ENCODE data around the gene TMEFF1.
"Not testable (repeated sequence)": the region's sequence is repeated elsewhere in the genome, so short reads cannot be mapped to it uniquely, and the experiment has no call there.

Gene TMEFF1

DNA sequence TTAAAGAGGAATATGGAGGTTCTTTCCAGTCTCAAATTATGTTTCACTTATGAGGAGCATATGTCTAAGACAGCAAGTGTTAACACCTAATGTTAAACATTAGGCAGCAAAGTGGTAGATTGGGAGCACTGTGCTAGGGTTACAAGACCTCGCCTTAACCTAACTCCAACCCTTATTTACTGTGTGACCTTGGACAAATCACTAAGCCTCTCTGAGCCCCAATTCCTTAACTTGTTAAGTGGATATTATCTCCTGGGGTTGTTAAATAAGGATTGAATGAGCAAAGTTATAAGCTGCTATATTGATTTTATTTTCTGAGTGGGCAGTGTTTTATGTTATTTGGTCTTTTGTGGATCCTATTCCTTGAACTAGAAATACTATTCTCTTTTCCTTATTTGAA, 38.3 kb downstream of the TMEFF1 start:
- TF ChIP-seq CTCF (conservative IDR thresholded peaks at IDR 0.05; ENCODE audit: low read length) = no peak
- no peak overlapping the region for H3K4me3 ChIP-seq (ENCODE audit: low read length)
- no peak for DNase-seq (ENCODE audit: low read depth)

DNA sequence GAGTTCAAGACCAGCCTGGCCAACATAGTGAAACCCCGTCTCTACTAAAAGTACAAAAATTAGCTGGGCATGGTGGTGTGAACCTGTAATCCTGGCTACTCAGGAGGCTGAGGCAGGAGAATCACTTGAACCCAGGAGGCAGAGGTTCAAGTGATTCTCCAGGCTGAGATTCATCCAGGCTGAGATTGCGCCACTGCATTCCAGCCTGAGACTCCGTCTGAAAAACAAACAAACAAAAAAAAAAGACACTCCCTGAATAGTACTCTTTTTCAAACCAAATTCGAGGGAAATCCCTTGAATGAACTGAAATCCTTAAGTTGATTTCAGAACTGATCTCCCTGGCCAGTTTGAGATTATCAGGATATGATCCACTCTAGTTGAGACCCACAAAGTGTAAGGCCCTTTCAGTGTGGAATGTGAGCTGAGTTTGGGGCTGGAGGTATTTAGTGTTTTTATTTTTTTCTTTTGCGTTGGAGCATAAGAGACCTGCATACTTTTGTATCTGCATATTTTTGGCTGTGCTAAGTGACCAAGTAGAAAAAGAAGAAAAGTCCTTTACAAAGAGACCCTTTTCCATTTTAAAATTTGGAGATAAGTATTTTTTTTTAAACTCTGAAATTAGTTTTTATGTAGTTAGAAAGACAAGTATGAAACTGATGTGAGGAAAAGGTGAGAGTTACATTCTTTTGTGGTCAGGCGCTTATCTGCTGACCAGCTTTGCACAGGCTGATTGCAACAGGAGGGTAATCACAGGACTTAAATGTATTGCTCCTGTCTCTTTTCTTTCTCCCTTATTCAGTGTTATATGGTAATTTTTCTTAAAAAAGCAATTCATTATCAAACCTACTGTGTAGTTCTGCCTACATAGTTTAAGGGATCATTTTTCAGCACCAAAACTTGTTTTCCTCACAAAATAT, 42.9 kb downstream of the TMEFF1 start:
- no peak for TF ChIP-seq CTCF (conservative IDR thresholded peaks at IDR 0.05; ENCODE audit: low read length)
- peak; percentile 26 for DNase-seq (ENCODE audit: low read depth)
- H3K4me3 ChIP-seq (ENCODE audit: low read length) = no peak overlapping the region

GRCh38 chr9:100521282-100521681, 48.3 kb downstream of the TMEFF1 start:
- TF ChIP-seq CTCF (conservative IDR thresholded peaks at IDR 0.05; ENCODE audit: low read length) = no peak
- H3K4me3 ChIP-seq (ENCODE audit: low read length) = no peak overlapping the region
- no peak for DNase-seq (ENCODE audit: low read depth)

DNA sequence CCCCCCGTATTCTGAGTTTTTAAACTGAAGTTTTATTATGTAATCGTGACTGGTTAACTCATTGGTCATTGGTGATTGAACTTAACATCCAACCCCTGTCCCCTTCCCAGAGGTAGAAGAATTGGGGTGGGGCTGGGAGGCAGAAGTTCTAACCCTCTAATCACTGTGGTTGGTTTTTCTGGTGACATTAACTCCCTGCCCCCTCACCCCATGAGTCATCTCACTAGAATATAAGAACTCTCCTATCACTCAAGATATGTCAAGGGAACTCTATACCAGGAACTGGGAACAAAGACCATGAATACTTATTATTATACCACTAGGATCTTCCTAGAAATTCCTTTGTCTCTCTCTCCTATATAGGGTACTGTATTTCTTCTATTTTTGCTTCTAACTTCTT, 52.6 kb downstream of the TMEFF1 start:
- no peak for DNase-seq (ENCODE audit: low read depth)
- H3K4me3 ChIP-seq (ENCODE audit: low read length) = no peak overlapping the region
- no peak for TF ChIP-seq CTCF (conservative IDR thresholded peaks at IDR 0.05; ENCODE audit: low read length)

- not testable (repeated sequence) for DNase-seq (ENCODE audit: low read depth); H3K4me3 ChIP-seq (ENCODE audit: low read length)
These were observed 54.3 kb downstream of the TMEFF1 start for GRCh38 chr9:100527180-100527794.

DNA sequence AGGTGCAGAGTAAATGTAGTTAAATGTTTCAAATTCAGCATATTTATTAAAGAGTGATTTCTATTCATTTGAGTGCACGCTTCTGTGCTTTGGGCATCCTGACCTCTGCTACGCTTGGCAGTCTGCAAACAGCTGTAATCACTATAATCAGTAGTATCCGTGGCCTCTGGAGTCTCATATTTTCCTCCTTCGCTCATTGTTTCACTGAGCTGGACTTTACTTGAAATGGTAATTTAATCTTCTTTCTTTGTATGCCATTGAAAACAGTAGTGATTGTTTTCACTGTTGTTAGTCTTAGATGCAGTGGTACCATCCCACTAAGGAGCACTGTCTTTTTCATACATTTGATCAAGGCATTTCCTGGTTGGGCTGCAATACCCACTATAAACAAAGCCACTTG, 61.5 kb downstream of the TMEFF1 start:
- no peak for TF ChIP-seq CTCF (conservative IDR thresholded peaks at IDR 0.05; ENCODE audit: low read length)
- no peak for DNase-seq (ENCODE audit: low read depth)
- no peak overlapping the region for H3K4me3 ChIP-seq (ENCODE audit: low read length)

DNA sequence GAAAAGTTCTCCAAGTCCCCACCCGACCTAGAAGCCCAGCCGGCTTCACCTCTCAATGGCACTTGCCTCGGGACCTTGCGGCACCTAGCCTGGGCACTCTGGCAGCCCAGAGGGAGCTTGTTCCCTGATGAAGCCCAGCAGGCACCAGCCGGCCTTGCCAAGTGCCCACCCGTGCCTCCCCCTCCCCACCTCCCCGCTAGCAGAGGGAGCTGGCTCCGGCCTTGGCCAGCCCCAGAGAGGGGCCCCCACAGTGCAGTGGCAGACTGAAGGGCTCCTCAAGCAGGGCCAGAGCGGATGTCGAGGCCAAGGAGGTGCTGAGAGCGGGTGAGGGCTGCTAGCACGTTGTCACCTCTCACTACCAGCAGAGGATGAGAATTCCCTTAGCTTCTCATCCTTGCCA, 67.4 kb downstream of the TMEFF1 start:
- DNase-seq (ENCODE audit: low read depth) = no peak
- no peak for TF ChIP-seq CTCF (conservative IDR thresholded peaks at IDR 0.05; ENCODE audit: low read length)
- no peak overlapping the region for H3K4me3 ChIP-seq (ENCODE audit: low read length)

Measured in AG10803 (cell line).